ENCODE data around the gene DISP2.

The DISP2 gene

GRCh38 chr15:40329804-40330203 is 28.2 kb upstream of the DISP2 start:
- DNase-seq, result no peak

- no peak for DNase-seq
These were observed 27.6 kb upstream of the DISP2 start for GRCh38 chr15:40330368-40330836.

- no peak for DNase-seq
These were observed 27.0 kb upstream of the DISP2 start for GRCh38 chr15:40331026-40331425.

GRCh38 chr15:40331637-40332036 is 26.4 kb upstream of the DISP2 start:
- DNase-seq, result no peak

- DNase-seq, result no peak
These were observed 25.8 kb upstream of the DISP2 start for GRCh38 chr15:40332113-40332781.

GRCh38 chr15:40333922-40334492 is 24.0 kb upstream of the DISP2 start:
- DNase-seq, result peak; percentile 31

GRCh38 chr15:40334541-40334940 is 23.5 kb upstream of the DISP2 start:
- DNase-seq, result no peak

- no peak for DNase-seq
These were observed 22.9 kb upstream of the DISP2 start for GRCh38 chr15:40334941-40335795.

- no peak for DNase-seq
These were observed 21.9 kb upstream of the DISP2 start for GRCh38 chr15:40335938-40336743.

- no peak for DNase-seq
These were observed 21.3 kb upstream of the DISP2 start for GRCh38 chr15:40336744-40337122.

- no peak for DNase-seq
These were observed 20.4 kb upstream of the DISP2 start for GRCh38 chr15:40337597-40337996.

GRCh38 chr15:40338041-40338657 is 19.9 kb upstream of the DISP2 start:
- DNase-seq, result peak; percentile 80

- DNase-seq, result no peak
These were observed 18.9 kb upstream of the DISP2 start for GRCh38 chr15:40338921-40339620.

GRCh38 chr15:40339621-40339945 is 18.4 kb upstream of the DISP2 start:
- DNase-seq, result no peak

GRCh38 chr15:40340038-40340739 is 17.8 kb upstream of the DISP2 start:
- DNase-seq, result no peak

- DNase-seq, result no peak
These were observed 17.1 kb upstream of the DISP2 start, which contains the start of gene CCDC9B for GRCh38 chr15:40340740-40341400. TSS of gene CCDC9B (minus strand) at chr15:40340939. CDS start at chr15:40340819, 120 bp downstream.

- no peak for DNase-seq
These were observed 15.4 kb upstream of the DISP2 start for GRCh38 chr15:40342416-40343320.

- no peak for DNase-seq
These were observed 14.5 kb upstream of the DISP2 start for GRCh38 chr15:40343512-40343911.

- DNase-seq, result no peak
These were observed 13.8 kb upstream of the DISP2 start for GRCh38 chr15:40344217-40344616.

Measured in CD4-positive, alpha-beta T cell treated with Interleukin-12 subunit alpha and Interleukin-12 subunit beta, for 1 hour (primary cell).